SU-DHL-6 (cell line): ENCODE measurements around the gene CLMN.

Experiments used
- H2AFZ ChIP-seq: fragments of 200-600 bp; sonication (generic); 2 replicates; pipeline ENCODE4 v1.6.1; 2014; ENCODE audit warnings: low read depth, mild to moderate bottlenecking, moderate library complexity, mixed read lengths, antibody characterized with exemption, low read length; ENCODE audit not compliant: severe bottlenecking
- H3F3A ChIP-seq: fragments of 200-600 bp; shearing (Covaris generic); 2 replicates; pipeline ENCODE4 v1.6.0; 2016; ENCODE audit warnings: antibody characterized with exemption, mild to moderate bottlenecking; ENCODE audit not compliant: insufficient read depth
- H3K27ac ChIP-seq: fragments of 200-600 bp; sonication (generic); 2 replicates; pipeline ENCODE4 v1.5.1; 2016; ENCODE audit warnings: low read depth, mild to moderate bottlenecking, low read length, moderate library complexity, mixed read lengths
- H3K27me3 ChIP-seq: fragments of 200-600 bp; sonication (generic), shearing (Covaris generic); 2 replicates; pipeline ENCODE4 v1.6.0; 2014; ENCODE audit warnings: mild to moderate bottlenecking, low read length
- H3K36me3 ChIP-seq: fragments of 200-600 bp; sonication (generic); 2 replicates; pipeline ENCODE4 v1.6.1; 2014; ENCODE audit warnings: mild to moderate bottlenecking, low read length, mixed read lengths
- H3K4me2 ChIP-seq: fragments of 300-600, 200-600 bp; shearing (Covaris generic), sonication (generic); 2 replicates; pipeline ENCODE4 v1.6.0; 2014; ENCODE audit warnings: low read length, low read depth, mild to moderate bottlenecking; ENCODE audit not compliant: poor library complexity, severe bottlenecking
- H3K4me3 ChIP-seq: fragments of 200-600 bp; sonication (generic); 2 replicates; pipeline ENCODE4 v1.5.1; 2014; ENCODE audit warnings: antibody characterized with exemption, low read length, mild to moderate bottlenecking, mixed read lengths; ENCODE audit not compliant: insufficient read depth, poor library complexity, severe bottlenecking
- H3K79me2 ChIP-seq: fragments of 200-600 bp; sonication (generic); 2 replicates; pipeline ENCODE4 v1.6.1; 2014; ENCODE audit warnings: mild to moderate bottlenecking, low read length, moderate library complexity; ENCODE audit not compliant: insufficient read depth
- H3K9ac ChIP-seq: fragments of 200-600 bp; sonication (generic); 2 replicates; pipeline ENCODE4 v1.7.0; 2014; ENCODE audit warnings: mild to moderate bottlenecking, low read length
- H3K9me2 ChIP-seq: fragments of 200-600 bp; sonication (generic); replicated peaks from 2 replicates; pipeline ENCODE4 v1.6.1; 2014; ENCODE audit warnings: low read length; ENCODE audit not compliant: insufficient read depth
- H3K9me3 ChIP-seq: fragments of 200-600 bp; sonication (generic); 2 replicates; pipeline ENCODE4 v1.6.1; 2014; ENCODE audit warnings: low read length, mixed read lengths; ENCODE audit not compliant: insufficient read depth
- H4K20me1 ChIP-seq: fragments of 200-600 bp; sonication (generic); 2 replicates; pipeline ENCODE4 v1.6.1; 2014; ENCODE audit warnings: low read depth, mild to moderate bottlenecking, antibody characterized with exemption, low read length, moderate library complexity, mixed read lengths
- CTCF ChIP-seq: fragments of 200-600 bp; sonication (generic); IDR thresholded peaks from one replicate; pipeline ENCODE4 v1.5.1; 2017; ENCODE audit warnings: antibody characterized with exemption, mild to moderate bottlenecking, low read length, moderate library complexity; ENCODE audit not compliant: insufficient read depth, poor library complexity, severe bottlenecking
- EZH2phosphoT487 ChIP-seq: fragments of 200-600 bp; sonication (generic), shearing (Covaris generic); conservative IDR thresholded peaks from 2 replicates; pipeline ENCODE4 v1.6.1; 2018; ENCODE audit warnings: mild to moderate bottlenecking, antibody characterized with exemption, low read length, moderate library complexity, mixed read lengths

CLMN gene

GRCh38 chr14:95162641-95163040, 157.1 kb downstream of the CLMN start:
- Histone ChIP-seq H3K27ac (no peak overlapping the region), H3K79me2 (no peaks in the 10 kb centered on the region), H4K20me1 (no peaks in the 10 kb centered on the region), H3F3A (peaks cover 8% of the 10 kb centered on the region; the same call in 1 of the 2 replicates), H3K9me3 (no peaks in the 10 kb centered on the region), H3K9me2 (no peaks in the 10 kb centered on the region), H3K4me3 (no peak overlapping the region), H2AFZ (no peak overlapping the region), H3K27me3 (no peaks in the 10 kb centered on the region), H3K36me3 (no peaks in the 10 kb centered on the region; the same call in 1 of the 2 replicates), H3K4me2 (no peak overlapping the region), H3K9ac (no peak overlapping the region)
- TF ChIP-seq CTCF (no peak), EZH2phosphoT487 (no peak)

- Histone ChIP-seq H3F3A (peaks cover 9% of the 10 kb centered on the region; the same call in 1 of the 2 replicates), H3K79me2 (peaks cover 43% of the 10 kb centered on the region), H3K27ac (peak within 1 kb of the TSS; percentile 74), H3K27me3 (no peaks in the 10 kb centered on the region), H2AFZ (peak within 1 kb of the TSS; percentile 95), H4K20me1 (peaks cover 10% of the 10 kb centered on the region; the same call in 1 of the 2 replicates), H3K9me3 (no peaks in the 10 kb centered on the region), H3K9ac (peak within 1 kb of the TSS; percentile 80), H3K4me3 (peak within 1 kb of the TSS; percentile 75), H3K4me2 (peak within 1 kb of the TSS; percentile 92), H3K9me2 (no peaks in the 10 kb centered on the region), H3K36me3 (no peaks in the 10 kb centered on the region)
- TF ChIP-seq EZH2phosphoT487 = no peak
- no peak for TF ChIP-seq CTCF
Measured at GRCh38 chr14:95157327-95158189, 162.2 kb downstream of the CLMN start, which contains the start of gene DICER1. TSS of gene DICER1 (minus strand) at chr14:95157529. CDS start at chr14:95133458, 24,071 bp downstream.

GRCh38 chr14:95157048-95157326, 162.7 kb downstream of the CLMN start:
- H4K20me1 ChIP-seq = peaks cover 15% of the 10 kb centered on the region
- no peaks in the 10 kb centered on the region for H3K9me2 ChIP-seq
- H3K4me2 ChIP-seq = peak overlapping the region; percentile 92
- H3K79me2 ChIP-seq = peaks cover 49% of the 10 kb centered on the region
- peak overlapping the region; percentile 75 for H3K4me3 ChIP-seq
- TF ChIP-seq EZH2phosphoT487 (no peak), CTCF (no peak)
- H3K27ac ChIP-seq = peak overlapping the region; percentile 74; the same call in 1 of the 2 replicates
- H3K36me3 ChIP-seq = no peaks in the 10 kb centered on the region
- H3K27me3 ChIP-seq = no peaks in the 10 kb centered on the region
- H3K9ac ChIP-seq = peak overlapping the region; percentile 80
- no peaks in the 10 kb centered on the region for H3K9me3 ChIP-seq
- peaks cover 9% of the 10 kb centered on the region; the same call in 1 of the 2 replicates for H3F3A ChIP-seq
- H2AFZ ChIP-seq = peak overlapping the region; percentile 95
